GM19238 (cell line): ENCODE measurements around the gene CXCL5.
"Not testable (repeated sequence)": the region's sequence is repeated elsewhere in the genome, so short reads cannot be mapped to it uniquely, and the experiment has no call there.

Experiments used
- DNase-seq: peaks from one replicate; pipeline ENCODE4 v3.0.0; 2011; ENCODE audit warnings: low spot score; ENCODE audit not compliant: insufficient read length

Gene CXCL5

DNA sequence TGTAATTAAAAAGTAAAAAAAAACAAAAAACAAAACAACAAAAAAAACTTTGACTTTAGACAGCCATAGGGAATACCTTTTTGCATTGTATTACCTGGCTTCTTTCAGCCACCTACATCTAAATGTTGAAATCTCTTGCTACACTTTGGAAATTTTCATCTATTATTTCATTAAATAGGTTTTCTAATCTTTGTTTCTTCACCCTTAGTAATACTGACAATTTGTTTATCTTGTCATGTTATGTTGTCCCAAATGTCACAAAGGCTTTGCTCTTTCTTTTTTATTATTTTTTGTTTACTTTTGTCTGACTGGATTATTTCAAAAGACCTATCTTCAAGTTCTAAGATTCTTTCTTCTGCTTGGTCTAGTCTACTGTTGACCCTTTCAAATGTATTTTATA, 24.1 kb downstream of the CXCL5 start:
- DNase-seq: no peak

DNA sequence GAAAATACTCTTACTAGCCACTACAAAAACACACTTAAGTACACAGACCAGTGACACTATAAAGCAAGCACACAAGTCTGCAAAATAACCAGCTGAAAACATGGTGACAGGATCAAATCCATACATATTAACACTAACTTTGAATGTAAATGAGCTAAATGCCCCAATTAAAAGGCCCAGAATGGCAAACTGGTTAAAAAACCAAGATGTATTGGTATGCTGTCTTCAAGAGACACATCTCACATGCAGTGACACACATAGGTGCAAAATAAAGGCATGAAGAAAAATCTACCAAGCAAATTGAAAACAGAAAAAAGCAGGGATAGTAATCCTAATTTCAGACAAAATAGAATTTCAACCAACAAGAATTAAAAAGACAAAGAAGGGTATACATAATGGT, 27.5 kb downstream of the CXCL5 start:
- no peak for DNase-seq

DNA sequence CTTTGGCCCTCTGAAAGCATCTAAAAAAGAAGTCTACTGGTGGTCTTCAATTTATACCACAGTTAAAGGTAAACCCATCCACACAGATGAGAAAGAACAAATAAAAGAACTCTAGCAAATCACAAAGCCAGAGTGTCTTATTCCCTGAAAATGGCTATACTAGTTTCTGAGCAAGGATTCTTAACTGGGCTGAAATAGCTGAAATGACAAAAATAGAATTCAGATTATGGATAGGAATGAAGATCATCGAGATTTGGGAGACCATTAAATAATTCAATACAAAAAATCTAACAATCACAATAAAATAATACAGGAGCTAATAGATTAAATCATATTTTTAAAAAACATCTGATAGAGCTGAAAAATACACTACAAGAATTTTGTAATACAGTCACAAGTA, 28.5 kb downstream of the CXCL5 start:
- DNase-seq: no peak

DNA sequence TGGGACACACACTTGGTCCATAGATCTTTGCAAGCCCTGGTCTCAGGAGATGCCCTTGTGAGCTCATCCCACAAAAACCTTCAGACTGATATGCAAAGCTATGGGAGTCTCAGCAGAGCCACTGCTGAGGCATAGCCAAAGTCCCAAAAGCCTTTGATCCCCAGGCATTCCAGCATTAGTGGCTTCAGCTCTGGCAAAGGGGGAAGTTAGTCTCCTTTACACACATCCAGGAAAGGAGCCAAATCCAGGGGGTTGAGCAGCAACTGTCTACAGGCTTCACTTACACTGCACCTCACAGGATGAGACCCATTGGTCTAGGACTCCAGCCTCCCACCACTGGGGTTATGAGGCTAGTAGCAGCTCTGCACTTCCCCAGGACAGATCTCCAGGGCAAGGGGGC, 30.6 kb downstream of the CXCL5 start:
- DNase-seq: no peak

DNA sequence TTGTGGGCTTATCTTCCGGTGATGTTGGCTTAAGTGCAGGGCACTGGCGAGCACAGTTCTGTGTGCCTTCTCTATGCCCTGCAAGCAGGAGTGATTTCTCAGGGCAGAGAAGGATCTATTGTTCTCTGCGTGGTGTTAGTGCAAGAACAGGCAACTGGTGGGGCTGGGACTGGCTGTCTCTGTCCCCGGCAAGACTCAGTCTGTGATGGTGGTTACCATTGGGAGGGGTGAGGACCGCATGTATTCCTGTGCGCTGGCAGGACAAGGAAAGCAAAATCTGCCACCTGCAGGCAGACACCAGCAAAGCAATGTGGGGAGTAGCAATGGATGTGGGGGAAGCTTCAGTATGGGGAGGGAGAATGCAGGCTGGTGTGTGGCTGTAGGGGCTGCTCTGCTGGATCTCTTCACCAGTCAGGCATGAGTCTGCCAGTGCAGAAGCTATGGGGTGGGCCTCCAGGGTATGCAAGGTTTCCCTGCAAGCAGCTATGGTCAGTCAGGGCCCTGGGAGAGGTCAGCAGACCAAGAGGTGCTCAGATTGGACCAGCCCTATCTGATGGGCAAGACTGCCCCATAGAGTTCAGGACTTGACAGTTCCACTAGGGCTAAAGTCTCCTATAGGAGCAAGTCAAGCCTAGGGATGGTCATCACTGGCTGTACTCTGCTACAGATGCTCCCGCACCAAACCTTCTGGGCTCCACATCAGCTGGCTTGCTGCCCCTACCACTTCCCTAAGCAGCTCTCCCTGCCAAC, 33.4 kb downstream of the CXCL5 start:
- DNase-seq: no peak

DNA sequence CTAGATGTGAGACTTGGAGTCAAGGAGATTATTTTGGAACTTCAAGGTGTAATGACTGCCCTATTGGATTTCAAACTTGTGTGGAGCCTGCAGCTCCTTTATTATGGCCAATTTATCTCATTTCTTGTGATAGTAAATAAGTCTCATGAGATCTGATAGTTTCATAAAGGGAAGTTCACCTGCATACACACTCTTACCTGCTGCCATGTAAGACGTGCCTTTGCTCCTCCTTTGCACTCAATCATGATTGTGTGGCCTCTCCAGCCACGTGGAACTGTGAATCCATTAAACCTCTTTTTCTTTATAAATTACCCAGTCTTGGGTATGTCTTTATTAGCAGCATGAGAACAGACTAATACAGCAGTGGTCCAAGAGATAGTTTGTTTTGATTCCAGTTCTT, 35.8 kb downstream of the CXCL5 start:
- no peak for DNase-seq

DNA sequence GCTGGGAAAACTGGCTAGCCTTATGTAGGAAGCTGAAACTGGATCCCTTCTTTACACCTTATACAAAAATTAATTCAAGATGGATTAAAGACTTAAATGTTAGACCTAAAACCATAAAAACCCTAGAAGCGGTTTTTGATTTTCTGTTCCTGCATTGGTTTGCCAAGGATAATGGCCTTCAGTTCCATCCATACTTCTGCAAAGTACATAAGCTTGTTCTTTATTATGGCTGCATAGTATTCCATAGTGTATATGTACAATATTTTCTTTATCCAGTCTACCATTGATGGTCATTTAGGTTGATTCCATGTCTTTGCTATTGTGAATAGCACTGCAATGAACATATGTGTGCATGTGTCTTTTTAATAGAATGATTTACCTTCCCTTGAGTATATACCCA, 39.4 kb downstream of the CXCL5 start:
- not testable (repeated sequence) for DNase-seq

DNA sequence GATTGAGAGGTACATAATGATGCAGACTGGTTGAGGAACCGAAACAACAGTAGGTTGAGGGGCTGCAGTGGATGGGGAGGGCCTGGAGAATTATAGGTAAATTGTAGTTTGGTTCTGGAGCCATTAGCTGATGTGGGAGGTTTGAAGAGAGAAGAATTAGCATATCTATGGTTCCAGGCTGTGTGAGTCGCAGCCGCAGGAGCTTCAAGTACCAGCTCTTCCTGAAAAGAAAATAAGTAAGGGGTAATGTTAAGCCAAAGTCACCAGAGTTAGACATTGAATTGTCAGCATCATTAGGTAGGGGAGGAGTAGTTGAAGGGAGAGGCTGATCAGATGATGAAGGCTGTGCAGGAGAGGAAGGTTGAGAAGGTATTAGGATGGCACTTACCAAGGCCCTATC, 46.1 kb downstream of the CXCL5 start:
- no peak for DNase-seq

DNA sequence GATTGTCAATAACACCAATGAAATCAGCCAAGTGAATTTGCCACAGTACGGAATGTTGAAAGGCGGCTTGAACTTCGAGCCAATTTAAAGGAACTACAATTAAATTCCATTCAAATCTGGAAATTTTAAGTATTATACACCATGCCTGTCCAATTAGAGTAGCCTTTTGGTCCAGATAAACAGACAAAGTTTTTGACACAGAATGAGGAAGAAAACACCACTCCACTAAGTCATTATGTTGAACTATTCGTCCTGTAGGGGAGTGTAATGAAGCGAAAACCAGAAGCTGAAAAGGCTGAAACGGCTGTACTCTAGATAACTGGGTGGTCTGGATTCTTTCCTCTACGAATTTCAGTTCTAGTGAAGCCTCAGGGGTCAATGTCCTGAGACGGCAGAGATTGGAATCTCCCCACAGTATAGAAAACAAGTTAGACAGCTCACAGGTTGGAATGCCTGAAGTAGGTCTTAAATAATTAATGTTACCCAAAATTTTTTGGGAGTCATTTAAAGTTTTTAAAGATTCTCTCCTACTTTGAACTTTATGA, 48.0 kb downstream of the CXCL5 start:
- not testable (repeated sequence) for DNase-seq

DNA sequence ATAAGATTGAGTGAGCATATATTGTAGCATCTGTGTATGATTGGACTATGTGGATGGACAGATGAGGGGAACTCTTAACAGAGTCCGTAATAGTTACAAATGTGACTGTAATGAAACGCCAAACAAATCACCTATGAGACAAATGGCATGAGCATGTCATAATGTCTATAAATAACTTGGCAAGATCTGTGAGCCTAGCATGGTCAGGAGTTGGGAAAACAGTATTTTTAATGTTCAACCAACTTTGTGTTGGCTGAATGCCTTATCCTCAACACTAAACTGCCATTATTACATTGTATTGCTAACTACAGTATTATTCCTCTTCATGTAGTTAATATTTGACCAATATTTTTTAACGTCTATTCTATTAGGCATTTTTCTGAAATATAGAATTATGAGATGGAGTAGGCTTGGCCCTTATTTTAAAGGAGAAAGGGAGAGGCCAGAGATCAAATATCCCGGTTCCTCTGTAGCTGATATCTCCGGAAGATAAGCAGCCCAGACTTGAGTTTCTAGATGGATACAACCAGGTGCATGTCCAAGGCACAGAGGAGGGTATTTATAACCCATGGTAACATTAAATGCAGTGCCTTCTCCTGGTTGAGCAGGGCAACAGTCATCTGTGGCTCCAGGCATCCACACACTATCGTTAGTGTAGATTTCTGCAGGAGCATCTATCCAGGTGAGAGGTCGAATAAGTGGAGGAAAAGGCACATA, 49.3 kb downstream of the CXCL5 start:
- no peak for DNase-seq

DNA sequence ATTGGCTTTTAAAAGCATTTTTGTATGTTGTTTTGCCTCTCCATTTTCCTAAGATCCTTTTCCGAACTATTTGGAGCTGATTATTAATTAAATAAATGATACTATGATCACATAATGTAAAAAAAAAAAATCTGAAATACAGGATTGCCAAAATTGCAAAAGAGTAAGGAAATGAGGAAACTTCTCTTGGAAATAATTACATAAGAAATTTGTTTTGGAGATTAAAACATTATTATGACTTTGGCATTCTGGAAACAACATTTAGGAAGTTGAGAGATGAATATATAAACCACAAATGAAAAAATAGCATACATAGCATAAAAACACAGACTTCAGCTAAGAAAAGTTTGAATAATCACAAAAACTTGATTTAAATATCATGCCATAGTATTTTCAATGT, 50.2 kb downstream of the CXCL5 start:
- no peak for DNase-seq

DNA sequence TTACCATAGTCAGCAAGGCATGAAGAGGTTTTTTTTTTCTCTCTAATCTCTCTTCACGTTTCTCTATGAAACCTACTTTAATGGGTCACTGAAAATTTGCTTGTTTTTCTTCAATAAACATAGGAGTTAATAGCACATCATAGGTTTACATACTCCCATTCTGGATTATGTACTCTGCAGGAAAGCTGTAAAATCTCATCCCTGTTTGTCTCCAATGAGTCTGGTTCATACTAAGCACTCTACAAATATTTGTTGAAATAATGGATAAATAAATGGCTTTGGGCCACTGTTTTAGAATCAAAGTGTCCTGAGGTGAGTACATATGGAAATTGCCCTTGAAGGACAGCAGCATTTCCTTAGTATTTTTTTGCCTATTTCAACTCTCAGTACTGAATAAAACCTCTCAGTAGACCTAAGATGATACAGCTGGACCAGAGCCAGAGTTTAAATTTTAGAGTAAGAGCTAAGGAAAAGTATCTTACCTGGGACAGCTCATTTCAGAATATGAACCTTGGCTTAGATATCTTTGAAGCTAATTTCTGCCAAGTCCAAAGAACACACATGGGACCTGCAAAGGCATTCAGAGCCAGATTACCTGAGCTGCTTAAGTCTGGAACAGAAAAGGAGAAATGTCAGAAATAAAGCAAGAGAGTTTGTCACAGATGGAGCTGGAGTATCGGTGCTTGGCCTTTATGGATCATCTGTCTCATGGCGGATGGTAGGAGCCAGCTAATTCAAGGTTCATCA, 51.1 kb downstream of the CXCL5 start:
- DNase-seq: no peak

DNA sequence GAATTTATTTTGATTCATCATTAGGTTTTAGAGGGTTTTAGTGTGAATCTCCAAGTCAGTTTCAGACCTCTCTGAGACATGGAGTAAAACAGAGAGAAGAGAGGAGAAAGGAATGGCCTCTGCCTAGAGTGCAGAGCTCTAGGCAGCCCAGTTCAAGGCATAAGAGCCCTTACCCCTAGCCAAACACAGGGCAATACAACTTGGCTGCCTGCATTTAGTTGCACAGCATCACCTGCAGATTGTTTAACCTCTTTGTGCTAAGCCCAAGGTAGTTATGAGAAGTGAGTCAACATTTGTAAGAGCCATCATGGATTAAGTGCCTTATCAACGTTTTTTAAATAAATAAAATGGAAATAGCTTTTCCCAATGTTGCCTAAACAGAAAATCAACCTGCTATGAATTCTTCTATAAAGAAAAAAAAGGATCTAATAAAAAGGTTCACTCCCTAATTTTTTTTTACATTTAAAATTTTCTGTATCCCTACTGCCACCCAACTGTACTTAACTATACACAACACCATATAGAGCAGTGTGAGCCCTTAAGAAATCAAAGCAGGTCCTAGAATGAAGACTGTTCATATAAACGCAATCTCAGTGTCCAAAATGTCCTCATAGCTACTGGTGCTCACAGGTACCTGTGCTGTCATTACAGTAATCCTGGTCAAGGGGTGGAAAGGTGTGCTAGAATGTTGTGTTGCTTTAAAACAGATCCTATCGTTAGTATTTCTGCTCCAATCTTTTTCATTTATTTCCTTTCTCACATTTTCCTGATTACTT, 52.6 kb downstream of the CXCL5 start:
- DNase-seq: no peak
